OCI-LY1 (cell line): Measurements from ENCODE around the gene GASK1A.

ENCODE experiments used
- H2AFZ ChIP-seq: fragments of 200-600 bp; sonication (generic), shearing (Covaris generic); 2 replicates; pipeline ENCODE4 v1.6.0; 2014; ENCODE audit warnings: antibody characterized with exemption, mild to moderate bottlenecking, low read length
- H3F3A ChIP-seq: fragments of 200-600 bp; sonication (generic), shearing (Covaris generic); 2 replicates; pipeline ENCODE4 v1.6.0; 2014; ENCODE audit warnings: mild to moderate bottlenecking, antibody characterized with exemption, low read length, moderate library complexity; ENCODE audit not compliant: insufficient read depth
- H3K27ac ChIP-seq: fragments of 200-600 bp; sonication (generic); 2 replicates; pipeline ENCODE4 v1.5.1; 2014; ENCODE audit warnings: low read length, mixed run types, mild to moderate bottlenecking, low read depth; ENCODE audit not compliant: poor library complexity, severe bottlenecking
- H3K27me3 ChIP-seq: fragments of 200-600 bp; sonication (generic); 2 replicates; pipeline ENCODE4 v1.6.0; 2014; ENCODE audit warnings: antibody characterized with exemption, mild to moderate bottlenecking, low read length, moderate library complexity; ENCODE audit not compliant: insufficient read depth
- H3K36me3 ChIP-seq: fragments of 200-600 bp; sonication (generic); 2 replicates; pipeline ENCODE4 v1.6.1; 2014; ENCODE audit warnings: mild to moderate bottlenecking, antibody characterized with exemption, low read length, moderate library complexity, mixed read lengths; ENCODE audit not compliant: insufficient read depth
- H3K4me1 ChIP-seq: fragments of 200-600 bp; sonication (generic); 2 replicates; pipeline ENCODE4 v1.5.1; 2014; ENCODE audit warnings: mild to moderate bottlenecking, low read length, moderate library complexity; ENCODE audit not compliant: insufficient read depth, severe bottlenecking
- H3K4me2 ChIP-seq: fragments of 200-600 bp; sonication (generic), shearing (Covaris generic); 2 replicates; pipeline ENCODE4 v1.6.1; 2014; ENCODE audit warnings: low read length
- H3K4me3 ChIP-seq: fragments of 200-600 bp; sonication (generic); 2 replicates; pipeline ENCODE4 v1.5.1; 2014; ENCODE audit warnings: low read length, low read depth, mild to moderate bottlenecking, mixed read lengths; ENCODE audit not compliant: poor library complexity, severe bottlenecking
- H3K79me2 ChIP-seq: fragments of 200-600 bp; shearing (Covaris generic); 2 replicates; pipeline ENCODE4 v1.6.1; 2016; ENCODE audit warnings: mixed run types, low read length, mixed read lengths; ENCODE audit not compliant: insufficient read depth
- H3K9ac ChIP-seq: fragments of 200-600 bp; sonication (generic), shearing (Covaris generic); 2 replicates; pipeline ENCODE4 v1.6.1; 2014; ENCODE audit warnings: mild to moderate bottlenecking, low read length, mixed read lengths
- H3K9me2 ChIP-seq: fragments of 200-600 bp; sonication (generic), shearing (Covaris generic); 2 replicates; pipeline ENCODE4 v1.6.1; 2014; ENCODE audit warnings: low read depth, mild to moderate bottlenecking, low read length, mixed read lengths
- H3K9me3 ChIP-seq: fragments of 200-600 bp; shearing (Covaris generic); 2 replicates; pipeline ENCODE4 v1.6.1; 2014; ENCODE audit warnings: low read length, mixed read lengths
- H4K20me1 ChIP-seq: fragments of 200-600 bp; sonication (generic), shearing (Covaris generic); 2 replicates; pipeline ENCODE4 v1.6.0; 2016; ENCODE audit warnings: mild to moderate bottlenecking, low read length; ENCODE audit not compliant: insufficient read depth
- CTCF ChIP-seq: fragments of 200-600 bp; sonication (generic), shearing (Covaris generic); IDR thresholded peaks from 2 replicates; pipeline ENCODE4 v1.5.1; 2017; ENCODE audit warnings: mild to moderate bottlenecking, antibody characterized with exemption, low read length, moderate library complexity, mixed read lengths
- EZH2 ChIP-seq: fragments of 200-600 bp; sonication (generic), shearing (Covaris generic); IDR thresholded peaks from 2 replicates; pipeline ENCODE4 v1.8.0; 2017; ENCODE audit warnings: borderline replicate concordance, mixed run types, mild to moderate bottlenecking, antibody characterized with exemption, low read length, moderate library complexity, mixed read lengths

GASK1A gene

DNA sequence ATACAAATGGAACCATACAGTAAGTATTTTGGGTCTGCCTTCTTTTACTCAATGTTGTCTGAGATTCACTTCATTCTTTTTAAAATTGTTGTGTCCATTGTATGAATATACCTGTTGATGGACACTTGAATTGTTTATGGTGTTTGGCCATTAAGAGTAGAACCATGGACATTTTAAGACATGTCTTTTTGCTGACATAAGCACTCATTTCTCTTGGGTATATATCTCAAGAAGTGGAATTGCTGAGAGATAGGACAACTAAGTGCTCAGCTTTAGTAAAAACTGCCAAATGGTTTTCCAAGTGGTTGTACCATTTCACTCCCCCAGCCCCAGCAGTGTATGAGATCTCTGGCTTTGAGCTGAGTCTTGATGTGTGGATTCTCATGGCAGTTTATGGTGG, 98.6 kb downstream of the GASK1A start:
- H3F3A ChIP-seq, result no peaks in the 10 kb centered on the region
- no peaks in the 10 kb centered on the region; the same call in 1 of the 2 replicates for H3K36me3 ChIP-seq
- no peak overlapping the region for H3K4me2 ChIP-seq
- H4K20me1 ChIP-seq, result no peaks in the 10 kb centered on the region
- H2AFZ ChIP-seq, result no peak overlapping the region
- no peak overlapping the region for H3K27ac ChIP-seq
- no peaks in the 10 kb centered on the region for H3K4me1 ChIP-seq
- no peaks in the 10 kb centered on the region for H3K9me2 ChIP-seq
- no peaks in the 10 kb centered on the region for H3K79me2 ChIP-seq
- H3K27me3 ChIP-seq, result no peaks in the 10 kb centered on the region; the same call in 1 of the 2 replicates
- TF ChIP-seq CTCF, result no peak
- TF ChIP-seq EZH2, result no peak
- H3K4me3 ChIP-seq, result no peak overlapping the region
- H3K9me3 ChIP-seq, result no peaks in the 10 kb centered on the region
- H3K9ac ChIP-seq, result no peak overlapping the region

DNA sequence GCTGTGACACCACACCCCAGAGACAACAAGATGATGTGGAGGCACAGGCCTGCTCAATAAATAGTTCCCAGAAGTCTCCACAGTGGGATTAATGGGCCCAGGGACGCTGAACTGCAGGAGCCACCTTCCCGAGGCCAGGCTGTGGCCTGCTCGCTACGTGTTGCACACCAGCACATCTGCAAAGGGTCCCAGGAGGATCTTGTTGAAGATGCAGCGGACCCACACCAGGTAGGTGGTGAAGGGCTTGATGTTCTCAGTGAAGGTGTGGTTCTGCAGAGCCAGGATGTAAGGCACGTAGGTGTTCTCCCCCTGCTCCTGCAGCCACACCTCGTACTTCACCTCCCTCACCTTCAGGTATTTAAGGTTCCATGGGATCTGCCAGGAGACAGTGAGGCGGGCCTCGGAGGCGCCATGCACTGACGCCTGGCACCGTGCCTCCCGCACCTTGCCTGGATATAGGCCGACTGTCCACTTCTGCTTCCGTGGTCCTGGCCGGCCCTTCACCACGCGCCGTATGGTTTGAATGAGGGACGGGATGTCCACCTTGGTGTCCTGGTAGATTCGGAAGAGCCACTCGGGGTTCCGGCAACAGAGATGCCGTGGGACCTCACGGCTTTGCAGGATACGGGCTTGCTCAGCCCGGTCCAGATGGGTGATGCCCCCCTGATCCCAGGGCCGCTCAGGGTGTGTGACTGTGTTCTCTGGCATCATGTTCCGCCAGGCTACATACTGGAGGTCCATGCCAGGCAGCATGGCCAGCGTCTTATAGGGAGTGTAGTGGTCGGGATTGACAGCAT, 100.6 kb downstream of the GASK1A start:
- no peaks in the 10 kb centered on the region; the same call in 1 of the 2 replicates for H3K27me3 ChIP-seq
- TF ChIP-seq EZH2 (no peak), CTCF (no peak)
- H3F3A ChIP-seq, result no peaks in the 10 kb centered on the region
- H2AFZ ChIP-seq, result no peak overlapping the region
- no peak overlapping the region for H3K4me3 ChIP-seq
- no peak overlapping the region for H3K9ac ChIP-seq
- no peaks in the 10 kb centered on the region for H3K4me1 ChIP-seq
- H3K9me2 ChIP-seq, result no peaks in the 10 kb centered on the region
- no peaks in the 10 kb centered on the region; the same call in 1 of the 2 replicates for H3K36me3 ChIP-seq
- H3K9me3 ChIP-seq, result no peaks in the 10 kb centered on the region
- H3K79me2 ChIP-seq, result no peaks in the 10 kb centered on the region
- H3K27ac ChIP-seq, result no peak overlapping the region
- no peaks in the 10 kb centered on the region for H4K20me1 ChIP-seq
- H3K4me2 ChIP-seq, result no peak overlapping the region

- TF ChIP-seq CTCF (no peak), EZH2 (no peak)
- no peaks in the 10 kb centered on the region for H3K9me2 ChIP-seq
Measured at GRCh38 chr3:43080726-43081568, 101.8 kb downstream of the GASK1A start.

More at GRCh38 chr3:43080726-43081568, 101.8 kb downstream of the GASK1A start:
- no peaks in the 10 kb centered on the region for H3K4me1 ChIP-seq
- no peak overlapping the region for H3K4me3 ChIP-seq
- H3K9me3 ChIP-seq, result no peaks in the 10 kb centered on the region
- no peak overlapping the region for H3K9ac ChIP-seq
- no peaks in the 10 kb centered on the region; the same call in 1 of the 2 replicates for H3K36me3 ChIP-seq
- H3F3A ChIP-seq, result no peaks in the 10 kb centered on the region
- H4K20me1 ChIP-seq, result no peaks in the 10 kb centered on the region
- H3K4me2 ChIP-seq, result no peak overlapping the region
- H3K27ac ChIP-seq, result no peak overlapping the region
- H3K79me2 ChIP-seq, result no peaks in the 10 kb centered on the region
- no peaks in the 10 kb centered on the region; the same call in 1 of the 2 replicates for H3K27me3 ChIP-seq
- H2AFZ ChIP-seq, result no peak overlapping the region
